NAMALWA (cell line): ENCODE data around the gene TANGO6.
A peak's percentile ranks its signal among the peaks of the same experiment; 100 is the strongest.
"Not testable (repeated sequence)": the region's sequence is repeated elsewhere in the genome, so short reads cannot be mapped to it uniquely, and the experiment has no call there.

Experiments
- DNase-seq: peaks from one replicate; pipeline ENCODE4 v3.0.0-alpha.2; 2015; ENCODE audit warnings: low spot score

TANGO6 gene

DNA sequence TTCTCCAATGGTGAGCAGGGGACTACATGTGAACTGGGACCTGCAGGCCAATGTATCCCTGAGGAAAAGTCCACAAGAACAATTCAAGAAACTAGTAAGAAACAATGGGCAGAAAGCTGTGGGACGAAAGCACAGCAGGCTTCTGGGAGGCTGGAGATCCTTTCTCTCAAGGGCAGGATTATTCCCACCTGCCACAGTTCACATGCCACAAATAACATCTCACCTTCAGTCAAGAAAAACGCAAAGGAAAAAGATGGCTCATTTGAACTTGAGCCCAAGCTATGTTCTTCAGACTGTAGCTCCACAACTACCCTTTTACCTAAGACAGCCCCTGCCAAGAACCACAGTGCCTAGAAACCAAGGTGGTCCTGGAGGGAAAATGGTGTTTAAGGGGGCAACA lies 275.1 kb downstream of the TANGO6 start:
- DNase-seq = no peak

- DNase-seq = no peak
Observed at GRCh38 chr16:69118994-69119393, 275.7 kb downstream of the TANGO6 start.

GRCh38 chr16:69119536-69119935 lies 276.2 kb downstream of the TANGO6 start:
- DNase-seq = no peak

GRCh38 chr16:69120096-69120664 lies 276.8 kb downstream of the TANGO6 start:
- DNase-seq = no peak

DNA sequence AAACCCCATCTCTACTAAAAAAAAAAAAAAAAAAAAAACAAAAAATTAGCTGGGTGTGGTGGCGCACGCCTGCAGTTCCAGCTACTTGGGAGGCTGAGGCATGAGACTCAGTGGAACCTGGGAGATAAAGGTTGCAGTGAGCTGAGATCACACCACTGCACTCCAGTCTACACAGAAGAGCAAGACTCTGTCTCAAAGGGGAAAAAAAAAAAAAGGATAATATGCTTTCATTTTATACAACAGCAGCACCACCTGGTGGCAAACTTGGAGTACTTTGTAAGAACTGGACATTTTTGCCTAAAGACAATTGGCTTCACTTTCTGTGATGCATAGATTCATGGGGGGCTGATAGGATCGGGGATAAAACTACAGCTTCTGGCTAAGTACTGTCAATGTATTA lies 280.6 kb downstream of the TANGO6 start:
- peak; percentile 91 for DNase-seq

- not testable (repeated sequence) for DNase-seq
Observed at GRCh38 chr16:69124406-69124805, 281.1 kb downstream of the TANGO6 start.

DNA sequence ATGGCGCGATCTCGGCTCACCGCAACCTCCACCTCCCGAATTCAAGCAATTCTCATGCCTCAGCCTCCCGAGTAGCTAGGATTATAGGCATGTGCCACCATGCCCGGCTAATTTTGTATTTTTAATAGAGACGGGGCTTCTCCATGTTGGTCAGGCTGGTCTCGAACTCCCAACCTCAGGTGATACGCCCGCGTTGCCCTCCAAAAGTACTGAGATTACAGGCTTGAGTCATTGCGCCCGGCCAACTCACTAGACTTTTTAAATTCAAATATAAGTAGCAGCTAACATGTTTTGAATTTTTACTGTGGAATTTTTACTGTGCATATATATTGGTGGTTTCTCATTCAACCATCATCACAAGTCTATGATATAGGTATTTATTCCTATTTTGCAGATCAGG lies 281.6 kb downstream of the TANGO6 start:
- DNase-seq = not testable (repeated sequence)

DNA sequence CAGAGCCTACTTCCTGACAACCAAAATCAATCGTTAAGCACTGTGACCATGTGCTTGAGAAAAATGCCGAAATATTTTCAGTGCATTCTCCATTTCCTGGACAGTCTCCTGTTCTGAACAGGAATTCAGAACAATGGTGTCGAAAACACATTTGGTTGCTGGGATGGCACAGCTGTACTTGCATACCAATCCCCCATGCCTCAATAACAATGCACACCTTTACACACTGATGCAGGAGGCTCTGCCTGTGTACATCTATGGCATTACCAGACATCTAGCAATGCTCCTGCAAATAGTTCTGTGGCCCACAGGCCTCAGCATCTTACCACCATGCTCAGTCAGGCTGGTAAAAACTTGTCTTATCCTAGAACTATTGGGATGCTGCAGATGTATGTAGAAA lies 282.9 kb downstream of the TANGO6 start:
- no peak for DNase-seq

DNA sequence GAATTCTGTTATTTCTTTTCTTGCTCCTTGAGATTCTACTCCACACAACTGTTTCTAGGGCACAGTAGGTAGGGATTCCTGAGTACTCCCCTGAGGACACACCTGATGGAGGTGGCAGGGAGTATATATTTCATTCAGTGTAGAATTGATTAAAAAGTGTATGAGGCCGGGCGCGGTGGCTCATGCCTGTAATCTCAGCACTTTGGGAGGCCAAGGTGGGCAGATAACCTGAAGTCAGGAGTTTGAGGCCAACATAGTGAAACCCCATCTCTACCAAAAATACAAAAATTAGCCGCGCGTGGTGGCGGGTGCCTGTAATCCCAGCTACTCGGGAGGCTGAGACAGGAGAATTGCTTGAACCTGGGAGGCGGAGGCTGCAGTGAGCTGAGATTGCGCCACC lies 283.5 kb downstream of the TANGO6 start:
- DNase-seq = not testable (repeated sequence)

DNA sequence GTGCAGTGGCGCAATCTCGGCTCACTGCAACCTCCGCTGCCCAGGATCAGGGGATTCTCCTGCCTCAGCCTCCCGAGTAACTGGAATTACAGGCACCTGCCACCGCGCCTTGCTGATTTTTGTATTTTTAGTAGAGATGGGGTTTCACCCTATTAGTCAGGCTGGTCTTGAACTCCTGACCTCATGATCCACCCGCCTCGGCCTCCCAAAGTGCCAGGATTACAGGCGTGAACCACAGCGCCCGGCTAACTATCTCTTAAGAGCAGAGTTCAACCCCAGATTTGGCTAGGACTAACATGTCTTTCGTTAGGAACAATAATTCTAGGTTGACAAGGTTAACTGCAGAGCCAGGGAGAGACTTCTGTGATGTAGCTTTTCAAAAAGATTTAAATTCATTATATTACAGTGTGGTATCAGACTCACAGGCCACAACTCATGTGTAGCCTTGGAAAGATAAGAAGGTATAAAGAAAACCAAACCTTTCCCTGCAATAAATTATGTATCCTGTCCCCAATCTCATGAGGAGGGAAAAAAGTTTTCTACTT lies 284.7 kb downstream of the TANGO6 start:
- no peak for DNase-seq

GRCh38 chr16:69130461-69130860 lies 287.1 kb downstream of the TANGO6 start:
- DNase-seq = no peak

GRCh38 chr16:69131167-69131838 lies 288.0 kb downstream of the TANGO6 start:
- peak; percentile 50 for DNase-seq

DNA sequence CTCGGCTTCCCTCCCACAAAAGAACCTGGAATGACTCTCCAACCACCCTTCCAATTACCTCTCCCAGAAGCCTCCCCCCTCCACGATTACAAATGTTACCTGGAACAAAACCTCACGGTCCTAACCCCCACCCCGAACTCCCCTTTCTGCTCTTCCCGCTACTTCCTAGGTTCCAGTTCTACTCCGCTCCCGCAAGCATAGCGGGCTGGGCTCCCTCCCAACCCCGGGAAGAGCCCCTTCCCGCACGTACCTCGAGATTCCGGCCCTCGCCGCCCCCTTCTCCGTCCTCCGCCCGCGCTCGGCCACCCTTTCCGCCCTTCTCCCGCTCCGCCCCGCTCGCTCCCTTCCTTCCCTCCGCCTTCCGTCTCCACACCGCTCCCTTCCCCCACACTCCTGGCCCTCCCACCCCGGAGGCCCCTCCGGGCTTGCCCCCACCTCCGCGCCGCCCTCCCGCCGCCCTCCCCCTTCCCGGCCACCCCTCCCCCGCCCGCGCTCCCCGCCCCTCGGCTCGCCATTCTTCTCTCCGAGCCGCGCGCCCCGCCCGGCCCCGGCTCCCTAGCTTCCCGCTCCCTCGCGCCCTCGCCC lies 288.6 kb downstream of the TANGO6 start:
- peak; percentile 63 for DNase-seq

DNA sequence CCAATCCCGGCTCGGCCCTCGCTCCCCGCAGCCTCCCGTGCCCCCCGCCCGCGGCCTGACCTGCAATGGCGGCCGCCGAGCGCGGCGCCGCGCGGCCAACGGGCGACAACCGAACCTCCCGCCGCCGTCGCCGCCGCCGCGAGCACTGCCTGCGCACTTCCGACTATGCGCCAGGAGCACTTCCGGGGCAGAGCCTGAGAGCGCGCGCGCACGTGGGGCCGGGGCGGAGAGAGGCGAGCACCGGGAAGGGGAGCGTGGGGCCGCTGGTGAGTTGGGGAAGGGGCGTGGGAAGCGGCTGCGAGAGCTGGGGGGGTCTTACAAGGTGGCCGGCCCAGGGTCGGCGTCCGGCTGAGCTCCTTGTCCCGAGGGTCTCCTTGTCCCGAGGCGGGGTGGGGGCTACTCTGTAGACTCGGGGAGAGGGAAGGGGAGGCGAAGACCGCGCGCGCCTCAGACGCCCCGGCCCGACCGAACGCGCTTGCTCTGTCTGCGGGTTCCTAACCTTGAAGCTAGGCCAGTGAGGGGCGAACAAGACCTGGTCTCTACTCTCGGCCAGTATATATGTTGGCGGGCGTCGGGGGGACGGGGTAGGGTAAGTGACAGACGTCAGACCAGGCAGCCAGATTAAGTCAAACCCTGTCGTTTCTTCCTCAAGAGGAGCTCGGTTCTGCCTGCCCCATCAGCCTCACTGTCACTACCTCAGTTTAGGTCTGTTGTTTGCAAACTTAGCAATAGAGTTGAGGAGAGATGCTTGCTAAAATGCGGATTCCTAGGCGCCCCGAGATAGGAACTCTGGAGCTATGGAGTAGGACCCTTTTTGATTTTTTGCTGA lies 289.3 kb downstream of the TANGO6 start, which contains the start of the genes CHTF8 and UTP4:
Gene CHTF8 (minus strand): TSS at position 165 of the 829 bp plus-strand sequence. CDS start 11,130 bp downstream, outside the sequence.
Gene UTP4 (plus strand): TSS at position 226 of the 829 bp plus-strand sequence. CDS start 811 bp downstream, outside the sequence.
- peak; percentile 88 for DNase-seq

DNA sequence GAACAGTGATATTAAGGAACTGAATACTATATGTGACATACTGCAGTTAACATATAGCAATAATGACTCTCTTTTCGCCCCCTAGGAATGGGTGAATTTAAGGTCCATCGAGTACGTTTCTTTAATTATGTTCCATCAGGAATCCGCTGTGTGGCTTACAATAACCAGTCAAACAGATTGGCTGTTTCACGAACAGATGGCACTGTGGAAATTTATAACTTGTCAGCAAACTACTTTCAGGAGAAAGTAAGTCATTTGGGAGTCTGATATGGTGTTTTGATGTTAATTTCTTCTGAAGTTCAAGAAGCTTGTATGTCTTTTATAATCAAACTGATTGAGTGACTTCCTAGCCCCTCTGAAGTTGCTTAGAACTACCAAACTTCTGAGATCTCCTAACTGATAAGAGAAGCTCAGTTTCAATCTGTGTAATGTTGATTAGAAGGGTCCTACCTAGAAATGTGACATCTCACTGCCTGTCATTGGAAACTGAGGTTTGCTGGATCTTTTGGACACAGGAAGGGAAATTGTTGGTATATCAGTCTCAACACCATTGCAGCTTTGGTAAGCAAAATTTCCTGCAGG lies 290.1 kb downstream of the TANGO6 start:
- no peak for DNase-seq
